ENCODE measurements around the gene FYB1.

DNA sequence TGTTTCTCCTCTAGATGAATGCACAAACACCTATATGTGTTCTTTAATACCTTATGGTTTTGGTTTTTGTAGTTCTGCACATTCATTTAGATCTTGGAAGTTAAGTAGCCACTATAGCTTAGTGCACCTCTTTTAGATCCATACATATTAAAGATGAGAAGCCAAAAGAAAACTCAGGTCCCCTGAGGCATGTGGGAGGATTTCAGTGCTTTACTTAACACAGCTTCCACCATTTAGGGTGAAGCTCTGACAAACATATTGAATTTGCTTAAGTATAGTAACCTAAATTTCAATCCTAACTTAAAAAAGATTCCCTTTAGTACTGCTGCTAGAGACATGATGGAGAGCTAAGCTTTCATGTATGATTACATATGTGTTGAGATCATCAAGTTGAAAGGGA lies 119.5 kb downstream of the FYB1 start:
- no peak for TF ChIP-seq CTCF (IDR thresholded peaks at IDR 0.05)
- TF ChIP-seq POLR2A (IDR thresholded peaks at IDR 0.05) = no peak

All from heart left ventricle (tissue), 13 donors.